Measurements from ENCODE around the gene LARGE1.

LARGE1 gene

DNA sequence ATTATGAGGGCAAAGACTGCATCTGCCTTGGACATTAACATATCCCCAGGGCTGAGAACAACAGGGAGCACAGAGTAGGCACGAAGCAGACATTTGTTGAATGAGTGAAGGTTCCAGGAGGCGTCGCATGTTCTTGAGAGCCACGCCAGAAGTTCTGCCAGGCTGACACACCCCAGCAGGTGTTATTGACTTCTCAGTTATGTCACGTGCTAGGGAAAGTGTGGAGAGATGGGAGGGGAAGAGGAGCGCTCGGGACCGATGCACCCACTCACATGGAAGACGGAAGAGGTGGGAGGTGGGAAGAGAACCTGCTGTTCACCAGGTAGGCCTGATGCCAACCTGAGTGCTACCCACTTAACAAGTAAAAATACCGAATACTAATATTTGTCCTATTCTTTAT lies 232.8 kb downstream of the LARGE1 start:
- DNase-seq (ENCODE audit: low read depth, low spot score), result no peak
- no peak for TF ChIP-seq CTCF (IDR thresholded peaks at IDR 0.05; ENCODE audit: low read depth, low read length)
- in situ Hi-C loops (cut with HindIII; ENCODE audit: low sequenced_read_pairs), result no loop called here
- no peak overlapping the region for H3K4me3 ChIP-seq (ENCODE audit: low read depth, low read length)

DNA sequence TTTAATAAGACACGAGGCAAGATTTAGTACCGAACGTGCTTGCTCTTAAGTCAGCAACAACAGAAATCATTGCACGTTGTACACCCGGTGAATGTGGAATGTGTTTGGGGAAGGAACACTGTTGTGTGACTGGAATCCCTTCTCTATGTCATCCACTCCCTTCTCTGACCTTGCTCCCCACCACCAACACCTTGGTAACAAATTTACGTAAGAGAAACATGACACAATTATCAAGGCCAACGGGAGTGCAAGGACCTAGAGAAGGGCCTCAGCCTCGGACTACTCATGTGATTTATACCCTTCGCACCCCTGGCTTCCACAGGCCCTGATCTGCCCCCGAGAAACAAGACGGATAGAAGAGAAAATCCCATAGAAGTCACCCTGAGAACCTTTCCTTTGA lies 236.2 kb downstream of the LARGE1 start:
- no peak for TF ChIP-seq CTCF (IDR thresholded peaks at IDR 0.05; ENCODE audit: low read depth, low read length)
- no peak for DNase-seq (ENCODE audit: low read depth, low spot score)
- in situ Hi-C loops (cut with HindIII; ENCODE audit: low sequenced_read_pairs), result no loop called here
- no peak overlapping the region for H3K4me3 ChIP-seq (ENCODE audit: low read depth, low read length)

- no peak for TF ChIP-seq CTCF (IDR thresholded peaks at IDR 0.05; ENCODE audit: low read depth, low read length)
- no peak overlapping the region for H3K4me3 ChIP-seq (ENCODE audit: low read depth, low read length)
- DNase-seq (ENCODE audit: low read depth, low spot score), result no peak
- in situ Hi-C loops (cut with HindIII; ENCODE audit: low sequenced_read_pairs), result no loop called here
Observed at GRCh38 chr22:33682927-33683326, 237.3 kb downstream of the LARGE1 start.

- H3K4me3 ChIP-seq (ENCODE audit: low read depth, low read length), result no peak overlapping the region
- in situ Hi-C loops (cut with HindIII; ENCODE audit: low sequenced_read_pairs), result no loop called here
- no peak for TF ChIP-seq CTCF (IDR thresholded peaks at IDR 0.05; ENCODE audit: low read depth, low read length)
- no peak for DNase-seq (ENCODE audit: low read depth, low spot score)
Observed at GRCh38 chr22:33680632-33681031, 239.6 kb downstream of the LARGE1 start.

DNA sequence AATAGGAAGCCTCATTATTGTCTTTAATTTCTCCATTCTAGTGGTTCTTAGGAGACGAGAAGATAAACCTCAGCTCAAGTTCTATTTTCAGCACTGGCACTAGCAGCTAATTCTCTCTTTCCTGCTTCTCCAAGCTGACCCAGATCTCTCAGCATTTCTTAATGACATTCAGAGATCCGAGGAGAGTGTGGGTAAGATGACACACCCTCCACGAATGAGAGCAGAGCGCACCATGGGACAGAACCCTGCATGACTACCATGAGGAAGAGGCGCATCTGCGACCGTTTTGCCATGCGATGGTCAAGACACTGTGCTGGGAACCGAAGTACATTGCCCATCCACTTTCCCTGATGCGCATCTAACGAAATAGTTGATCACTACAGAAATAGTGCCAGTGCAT lies 241.8 kb downstream of the LARGE1 start:
- no peak for DNase-seq (ENCODE audit: low read depth, low spot score)
- in situ Hi-C loops (cut with HindIII; ENCODE audit: low sequenced_read_pairs), result no loop called here
- TF ChIP-seq CTCF (IDR thresholded peaks at IDR 0.05; ENCODE audit: low read depth, low read length), result no peak
- no peak overlapping the region for H3K4me3 ChIP-seq (ENCODE audit: low read depth, low read length)

GRCh38 chr22:33677536-33677935 lies 242.7 kb downstream of the LARGE1 start:
- no peak for DNase-seq (ENCODE audit: low read depth, low spot score)
- in situ Hi-C loops (cut with HindIII; ENCODE audit: low sequenced_read_pairs), result no loop called here

More at GRCh38 chr22:33677536-33677935, 242.7 kb downstream of the LARGE1 start:
- no peak overlapping the region for H3K4me3 ChIP-seq (ENCODE audit: low read depth, low read length)
- no peak for TF ChIP-seq CTCF (IDR thresholded peaks at IDR 0.05; ENCODE audit: low read depth, low read length)

All from astrocyte of the spinal cord (primary cell).